Neural cell (in vitro differentiated cells): Measurements from ENCODE around the gene STYXL1. TPM values are rescaled to one million over a fixed set of nuclear protein-coding genes. Genes with fewer than 3 reads are reported as not detected.

Experiments used
- H2AFZ ChIP-seq: fragments of 200-600, 300-800 bp; sonication (generic), shearing (Covaris generic); 2 replicates; pipeline ENCODE4 v1.6.0; 2014; ENCODE audit warnings: low read depth, mild to moderate bottlenecking, antibody characterized with exemption, low read length, moderate library complexity
- H3F3A ChIP-seq: fragments of 200-600 bp; shearing (Covaris generic); 2 replicates; pipeline ENCODE4 v1.6.1; 2016; ENCODE audit warnings: mild to moderate bottlenecking, moderate library complexity, mixed read lengths, antibody characterized with exemption, low read length; ENCODE audit not compliant: insufficient read depth, poor library complexity, severe bottlenecking
- H3K27ac ChIP-seq: fragments of 200-600, 300-800 bp; sonication (generic), shearing (Covaris generic); 2 replicates; pipeline ENCODE4 v1.5.1; 2014; ENCODE audit warnings: mild to moderate bottlenecking, low read length, moderate library complexity
- H3K27me3 ChIP-seq: fragments of 300-800, 200-600 bp; sonication (generic), shearing (Covaris generic); 2 replicates; pipeline ENCODE4 v1.6.0; 2014; ENCODE audit warnings: mild to moderate bottlenecking, low read depth, low read length, moderate library complexity; ENCODE audit not compliant: insufficient read depth
- H3K36me3 ChIP-seq: fragments of 300-800, 200-600 bp; sonication (generic), shearing (Covaris generic); 2 replicates; pipeline ENCODE4 v1.5.1; 2014; ENCODE audit warnings: mild to moderate bottlenecking, antibody characterized with exemption, low read length, moderate library complexity; ENCODE audit not compliant: insufficient read depth
- H3K4me2 ChIP-seq: fragments of 300-800, 200-600 bp; sonication (generic), shearing (Covaris generic); 2 replicates; pipeline ENCODE4 v1.6.0; 2014; ENCODE audit warnings: mild to moderate bottlenecking, low read length
- H3K4me3 ChIP-seq: fragments of 300-800, 200-600 bp; sonication (generic), shearing (Covaris generic); 2 replicates; pipeline ENCODE4 v1.5.1; 2014; ENCODE audit warnings: mild to moderate bottlenecking, low read length, moderate library complexity
- H3K79me2 ChIP-seq: fragments of 200-600 bp; shearing (Covaris generic); replicated peaks from 2 replicates; pipeline ENCODE4 v1.6.0; 2014; ENCODE audit warnings: mild to moderate bottlenecking, low read length, moderate library complexity; ENCODE audit not compliant: insufficient read depth
- H3K9ac ChIP-seq: fragments of 300-800, 200-600 bp; sonication (generic), shearing (Covaris generic); 2 replicates; pipeline ENCODE4 v1.6.1; 2016; ENCODE audit warnings: mild to moderate bottlenecking, low read length, mixed read lengths
- H3K9me2 ChIP-seq: fragments of 200-600 bp; shearing (Covaris generic); 2 replicates; pipeline ENCODE4 v1.6.1; 2016; ENCODE audit warnings: mild to moderate bottlenecking, low read length, mixed read lengths; ENCODE audit not compliant: insufficient read depth
- H3K9me3 ChIP-seq: fragments of 200-600, 300-800 bp; sonication (generic), shearing (Covaris generic); 2 replicates; pipeline ENCODE4 v1.6.1; 2016; ENCODE audit warnings: mild to moderate bottlenecking, mixed run types, low read length, moderate library complexity, mixed read lengths
- H4K20me1 ChIP-seq: fragments of 200-600 bp; shearing (Covaris generic); 2 replicates; pipeline ENCODE4 v1.6.1; 2016; ENCODE audit warnings: mild to moderate bottlenecking, mixed run types; ENCODE audit not compliant: insufficient read depth
- CTCF ChIP-seq: fragments of 450-650 bp; IDR thresholded peaks from 2 replicates; pipeline ENCODE4 v1.5.1; 2014; ENCODE audit warnings: antibody characterized with exemption, mild to moderate bottlenecking, moderate library complexity; ENCODE audit not compliant: poor library complexity, severe bottlenecking
- EP300 ChIP-seq: fragments of 450-650 bp; conservative IDR thresholded peaks from 2 replicates; pipeline ENCODE4 v1.6.1; 2014; ENCODE audit warnings: antibody characterized with exemption, mild to moderate bottlenecking, moderate library complexity; ENCODE audit not compliant: poor library complexity, severe bottlenecking
- EZH2 ChIP-seq: fragments of 200-600, 300-800 bp; shearing (Covaris generic), sonication (generic); IDR thresholded peaks from 2 replicates; pipeline ENCODE4 v1.6.1; 2014; ENCODE audit warnings: antibody characterized with exemption, low read length, borderline replicate concordance, mild to moderate bottlenecking; ENCODE audit not compliant: insufficient read depth, poor library complexity, severe bottlenecking
- MXI1 ChIP-seq: fragments of 450-650 bp; conservative IDR thresholded peaks from 2 replicates; pipeline ENCODE4 v1.6.1; 2014; ENCODE audit warnings: antibody characterized with exemption, mild to moderate bottlenecking; ENCODE audit not compliant: poor library complexity, severe bottlenecking
- POLR2AphosphoS5 ChIP-seq: IDR thresholded peaks from 2 replicates; pipeline ENCODE4 v1.6.1; 2012
- RAD21 ChIP-seq: fragments of 450-650 bp; conservative IDR thresholded peaks from 2 replicates; pipeline ENCODE4 v1.6.1; 2014; ENCODE audit warnings: antibody characterized with exemption, mild to moderate bottlenecking, moderate library complexity
- REST ChIP-seq: IDR thresholded peaks from 2 replicates; pipeline ENCODE4 v1.6.1; 2012; ENCODE audit warnings: borderline replicate concordance
- SMC3 ChIP-seq: fragments of 450-650 bp; conservative IDR thresholded peaks from 2 replicates; pipeline ENCODE4 v1.6.1; 2014; ENCODE audit warnings: antibody characterized with exemption, mild to moderate bottlenecking, moderate library complexity; ENCODE audit not compliant: poor library complexity
- TAF1 ChIP-seq: IDR thresholded peaks from 2 replicates; pipeline ENCODE4 v1.6.1; 2012; ENCODE audit warnings: low read depth
- polyA plus RNA-seq: library from polyadenylated mRNA; depleted of rRNA; stranded (reverse); fragments of >200 nt; gene quantifications from 2 replicates; pipeline ENCODE4 v1.2.3, GENCODE V29; 2014

STYXL1 gene
- polyA plus RNA-seq, 1 donor from 2014 or later, result 59.9 TPM

- Histone ChIP-seq H3K9me3 (no peaks in the 10 kb centered on the region), H3K4me3 (no peak overlapping the region), H3K36me3 (no peaks in the 10 kb centered on the region), H3K27ac (no peak overlapping the region), H2AFZ (no peak overlapping the region), H3F3A (no peaks in the 10 kb centered on the region), H3K79me2 (no peaks in the 10 kb centered on the region), H3K9ac (no peak overlapping the region), H4K20me1 (no peaks in the 10 kb centered on the region), H3K9me2 (no peaks in the 10 kb centered on the region), H3K4me2 (no peak overlapping the region), H3K27me3 (no peaks in the 10 kb centered on the region)
- no peak for TF ChIP-seq RAD21
- TF ChIP-seq EP300, result no peak
- no peak for TF ChIP-seq EZH2
- no peak for TF ChIP-seq POLR2AphosphoS5
- TF ChIP-seq TAF1, result no peak
- TF ChIP-seq MXI1, result no peak
- TF ChIP-seq REST, result no peak
Measured at GRCh38 chr7:76074306-76074971, 26.6 kb upstream of the STYXL1 start.

GRCh38 chr7:76073335-76073990 lies 25.7 kb upstream of the STYXL1 start:
- Histone ChIP-seq H2AFZ (no peak overlapping the region), H3F3A (no peaks in the 10 kb centered on the region), H3K4me2 (no peak overlapping the region), H3K36me3 (no peaks in the 10 kb centered on the region), H3K9ac (no peak overlapping the region), H3K79me2 (no peaks in the 10 kb centered on the region), H3K9me2 (no peaks in the 10 kb centered on the region), H4K20me1 (no peaks in the 10 kb centered on the region), H3K4me3 (no peak overlapping the region), H3K27ac (no peak overlapping the region), H3K27me3 (no peaks in the 10 kb centered on the region), H3K9me3 (no peaks in the 10 kb centered on the region)
- no peak for TF ChIP-seq RAD21
- no peak for TF ChIP-seq TAF1
- no peak for TF ChIP-seq CTCF
- TF ChIP-seq POLR2AphosphoS5, result no peak
- no peak for TF ChIP-seq EP300
- TF ChIP-seq EZH2, result no peak
- TF ChIP-seq MXI1, result no peak
- TF ChIP-seq REST, result no peak
- no peak for TF ChIP-seq SMC3
